Sigmoid colon (tissue), 7 donors: Measurements from ENCODE around the gene NCR3LG1. TPM values are rescaled to one million over a fixed set of nuclear protein-coding genes. Genes with fewer than 3 reads are reported as not detected.

Experiments
- DNase-seq: peaks from one replicate; pipeline ENCODE4 v3.0.0-alpha.2; 2019
- H3K27ac ChIP-seq, 4 donors: fragments of 200-600 bp; sonication (generic); one replicate each; pipeline ENCODE4 v1.5.1; 2016 to 2019; ENCODE audit warnings: mild to moderate bottlenecking in 1 of 4
- H3K27me3 ChIP-seq, 3 donors: fragments of 200-600 bp; sonication (generic); one replicate each; pipeline ENCODE4 v1.5.1; 2019; ENCODE audit warnings: mild to moderate bottlenecking in 1 of 3
- H3K36me3 ChIP-seq, 4 donors: fragments of 200-600 bp; sonication (generic); one replicate each; pipeline ENCODE4 v1.5.1; 2016 to 2019
- H3K4me1 ChIP-seq, 4 donors: fragments of 200-600 bp; sonication (generic); one replicate each; pipeline ENCODE4 v1.5.1; 2017 to 2019
- H3K4me3 ChIP-seq, 4 donors: fragments of 200-600 bp; sonication (generic); one replicate each; pipeline ENCODE4 v1.5.1; 2017 to 2019; ENCODE audit warnings: mild to moderate bottlenecking in 2 of 4, moderate library complexity in 1 of 4
- H3K9me3 ChIP-seq, 4 donors: fragments of 200-600 bp in 3 of 4; sonication (generic) in 3 of 4; one replicate each; pipeline versions ENCODE4 v1.5.1 to v1.6.1; 2013 to 2019
- CTCF ChIP-seq, 4 experiments: fragments of 450-650 bp in 3 of 4; fragments of 200-600 bp in 1 of 4; IDR thresholded peaks; one replicate each; pipeline ENCODE4 v1.5.1; 2016 to 2019; ENCODE audit warnings: antibody characterized with exemption in 4 of 4, mild to moderate bottlenecking in 3 of 4, moderate library complexity in 2 of 4
- EP300 ChIP-seq, 4 donors: sonication (generic); formaldehyde crosslinking; IDR thresholded peaks; one replicate each; pipeline ENCODE4 v1.6.1; 2017; ENCODE audit warnings: antibody characterized with exemption in 4 of 4
- POLR2A ChIP-seq, 2 donors: fragments of 450-650 bp; IDR thresholded peaks; one replicate each; pipeline ENCODE4 v1.6.1; 2016; ENCODE audit warnings: antibody characterized with exemption in 2 of 2, mild to moderate bottlenecking in 2 of 2, moderate library complexity in 2 of 2
- POLR2AphosphoS5 ChIP-seq, 4 donors: sonication (generic); formaldehyde crosslinking; IDR thresholded peaks; one replicate each; pipeline ENCODE4 v1.6.1; 2017; ENCODE audit warnings: antibody characterized with exemption in 4 of 4
- WGBS, 2 donors: extraction: QIAGEN DNeasy Blood & Tissue Kit; methylation state at CpG; one replicate each; pipeline ENCODE4 v1.1.7; 2013; 5-methylcytosine and 5-hydroxymethylcytosine counted together
- intact Hi-C: fragments of 100-400 bp; cut with DNase I; formaldehyde crosslinking; loops from one replicate; pipeline ENCODE4 v1.15.1; 2023
- polyA plus RNA-seq, 3 donors: library from polyadenylated mRNA; stranded (reverse); fragments of 200-250 nt; gene quantifications; one replicate each; pipeline ENCODE4 v1.2.3, GENCODE V29; 2013
- total RNA-seq, 4 donors: library from RNA; depleted of rRNA; stranded (reverse); fragments of >200 nt; gene quantifications; one replicate each; pipeline ENCODE4 v1.1.0, GENCODE V29; 2016
- donor health status: healthy with polysubstance abuse.
- donor health status: Bipolar disorder and iron deficiency.
- donor health status: healthy.

Gene NCR3LG1
- total and polyA plus RNA-seq, 7 donors: 0.69 to 4.6 (median 2.1) TPM; not detected in 1

- 0% methylated on average over 69 of the region's 69 CpGs for WGBS, 2 donors
- Histone ChIP-seq H3K4me3 (peak overlapping the region; percentile 62 to 79 (median 70)), H3K36me3 (no peaks in the 10 kb centered on the region), H3K4me1 (peaks cover 0 to 31% (median 23%) of the 10 kb centered on the region in 4 donors), H3K27me3 (no peaks in the 10 kb centered on the region), H3K27ac (peak overlapping the region; percentile 76 to 92 (median 84)), H3K9me3 (no peaks in the 10 kb centered on the region)
- peak; percentile 87 for DNase-seq
- peak in 3 of 4 donors; percentile 44 to 58 (median 54) for TF ChIP-seq POLR2AphosphoS5 (IDR thresholded peaks at IDR 0.05)
- no peak for TF ChIP-seq CTCF (IDR thresholded peaks at IDR 0.05)
- intact Hi-C loops: loop anchor here (2.0 to 5.0 kb wide), 4 partner anchors 76 to 1174 kb away; partner anchors contain the start of genes GTF2H1, HPS5, NUCB2 and PIK3C2A
These were observed 1.6 kb downstream of the NCR3LG1 start for GRCh38 chr11:17352950-17353820.

DNA sequence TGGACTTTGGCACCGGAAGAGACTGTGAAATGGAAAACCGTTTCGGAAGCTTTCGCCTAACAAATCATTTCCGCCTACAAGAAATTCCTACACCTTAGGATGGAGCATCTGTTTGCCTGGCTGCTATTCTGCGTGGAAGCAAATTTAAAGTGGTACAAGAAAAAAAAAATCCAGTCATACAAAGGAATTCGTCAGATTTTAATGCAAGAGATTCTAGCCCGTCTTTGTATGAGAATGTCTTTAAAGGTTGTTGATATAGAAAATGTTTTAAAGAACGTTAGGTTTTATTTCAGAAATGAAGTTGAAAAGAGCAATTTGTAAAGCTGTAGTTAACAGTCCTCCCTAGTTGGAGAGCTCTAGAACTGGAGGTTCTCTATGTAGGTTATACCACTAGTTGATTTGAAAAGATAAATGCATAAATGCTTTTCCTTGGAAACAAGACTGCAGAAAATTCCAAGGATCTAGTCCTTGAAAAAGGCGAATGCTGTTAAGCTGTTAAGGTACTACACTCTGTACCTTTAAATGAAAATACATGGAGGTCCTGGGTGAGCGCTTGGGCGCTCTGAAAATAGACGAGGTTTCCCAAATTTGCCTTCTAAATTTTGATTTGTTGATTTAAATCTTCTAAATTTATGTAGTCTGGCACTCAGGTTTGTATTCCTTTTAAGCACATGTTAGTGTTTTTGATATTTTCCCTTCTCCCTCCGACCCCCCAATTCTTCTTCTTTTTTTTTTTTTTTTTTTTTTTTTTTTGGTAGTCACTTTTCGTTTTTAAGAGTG lies 2.4 kb downstream of the NCR3LG1 start:
- intact Hi-C loops: loop anchor here (2.0 to 5.0 kb wide), 4 partner anchors 77 to 1173 kb away; partner anchors contain the start of genes GTF2H1, HPS5, NUCB2 and PIK3C2A
- TF ChIP-seq EP300 (IDR thresholded peaks at IDR 0.05): no peak
- TF ChIP-seq POLR2AphosphoS5 (IDR thresholded peaks at IDR 0.05): no peak
- no peak for TF ChIP-seq CTCF (IDR thresholded peaks at IDR 0.05)
- no peak for TF ChIP-seq POLR2A (IDR thresholded peaks at IDR 0.05)
- no peaks in the 10 kb centered on the region for H3K27me3 ChIP-seq
- 3 to 8% methylated on average over 15 of the region's 15 CpGs for WGBS, 2 donors
- H3K4me1 ChIP-seq: peaks cover 0 to 31% (median 23%) of the 10 kb centered on the region in 4 donors
- no peaks in the 10 kb centered on the region for H3K9me3 ChIP-seq
- peak overlapping the region; percentile 76 to 92 (median 84) for H3K27ac ChIP-seq
- DNase-seq: no peak
- H3K36me3 ChIP-seq: no peaks in the 10 kb centered on the region
- H3K4me3 ChIP-seq: peak overlapping the region; percentile 62 to 79 (median 70)

GRCh38 chr11:17354601-17354991 lies 3.0 kb downstream of the NCR3LG1 start:
- H3K36me3 ChIP-seq: no peaks in the 10 kb centered on the region
- H3K9me3 ChIP-seq: no peaks in the 10 kb centered on the region
- H3K4me1 ChIP-seq: peaks cover 0 to 31% (median 23%) of the 10 kb centered on the region in 4 donors
- no peaks in the 10 kb centered on the region for H3K27me3 ChIP-seq
- no peak for TF ChIP-seq EP300 (IDR thresholded peaks at IDR 0.05)
- peak in 3 of 4 experiments; percentile 38 to 54 (median 42) for TF ChIP-seq CTCF (IDR thresholded peaks at IDR 0.05)
- no peak for TF ChIP-seq POLR2AphosphoS5 (IDR thresholded peaks at IDR 0.05)
- no peak overlapping the region for H3K4me3 ChIP-seq
- no peak overlapping the region for H3K27ac ChIP-seq
- DNase-seq: peak; percentile 72
- 30 to 58% methylated on average over 3 of the region's 3 CpGs for WGBS, 2 donors
- intact Hi-C loops: loop anchor here (5.0 kb wide), 3 partner anchors 147 to 1173 kb away; partner anchors contain the start of genes GTF2H1, HPS5, PIK3C2A and TSG101

- intact Hi-C loops: no loop called here
- peaks cover 0 to 45% (median 17%) of the 10 kb centered on the region in 4 donors for H3K36me3 ChIP-seq
- no peak for DNase-seq
- H3K27me3 ChIP-seq: no peaks in the 10 kb centered on the region
- no peak overlapping the region for H3K4me3 ChIP-seq
- H3K27ac ChIP-seq: no peak overlapping the region
- TF ChIP-seq POLR2AphosphoS5 (IDR thresholded peaks at IDR 0.05) (no peak), EP300 (IDR thresholded peaks at IDR 0.05) (no peak), CTCF (IDR thresholded peaks at IDR 0.05) (no peak), POLR2A (IDR thresholded peaks at IDR 0.05) (no peak)
- 84 to 94% methylated on average over 1 of the region's 1 CpG for whole genome bisulfite sequencing, 2 donors
- peaks cover 4 to 25% (median 21%) of the 10 kb centered on the region in 4 donors for H3K9me3 ChIP-seq
- H3K4me1 ChIP-seq: no peaks in the 10 kb centered on the region
These were observed 14.9 kb downstream of the NCR3LG1 start for GRCh38 chr11:17366495-17366894.
